GM18873 (cell line): ENCODE results near the gene ERLEC1.
"Not testable (repeated sequence)": the region's sequence is repeated elsewhere in the genome, so short reads cannot be mapped to it uniquely, and the experiment has no call there.

ENCODE experiments used
- ATAC-seq: cut with Tn5 transposase; IDR thresholded peaks from one replicate; pipeline ENCODE4 v1.9.1; 2021; ENCODE audit warnings: mild to moderate bottlenecking, moderate library complexity, moderate number of reproducible peaks; ENCODE audit not compliant: unreplicated experiment, low FRiP score

The ERLEC1 gene

DNA sequence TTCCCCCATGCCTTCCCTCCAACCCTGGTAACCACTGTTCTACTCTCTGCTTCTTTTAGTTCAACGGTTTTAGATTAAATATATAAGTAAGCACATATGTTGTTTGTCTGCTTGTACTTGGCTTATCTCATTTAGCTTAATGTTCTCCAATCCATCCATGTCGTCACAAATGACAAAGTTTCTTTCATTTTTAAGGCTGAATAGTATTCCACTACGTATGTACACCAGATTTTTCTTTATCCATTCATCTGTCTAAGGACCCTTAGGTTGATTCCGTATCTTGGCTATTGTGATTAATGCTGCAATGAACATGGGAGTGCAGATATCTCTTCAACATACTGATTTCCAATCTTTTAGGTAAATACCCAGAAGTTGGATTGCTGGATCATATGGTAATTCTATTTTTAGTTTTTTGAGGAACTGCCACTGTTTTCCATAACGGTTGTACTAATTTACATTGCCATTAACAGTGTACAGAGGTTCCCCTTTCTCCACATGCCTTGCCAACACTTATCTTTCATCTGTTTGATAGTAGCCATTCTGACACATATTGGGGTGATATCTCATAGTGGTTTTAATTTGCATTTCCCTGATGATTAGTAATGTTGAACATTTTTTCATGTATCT, 8.2 kb upstream of the ERLEC1 start:
- ATAC-seq: no peak

DNA sequence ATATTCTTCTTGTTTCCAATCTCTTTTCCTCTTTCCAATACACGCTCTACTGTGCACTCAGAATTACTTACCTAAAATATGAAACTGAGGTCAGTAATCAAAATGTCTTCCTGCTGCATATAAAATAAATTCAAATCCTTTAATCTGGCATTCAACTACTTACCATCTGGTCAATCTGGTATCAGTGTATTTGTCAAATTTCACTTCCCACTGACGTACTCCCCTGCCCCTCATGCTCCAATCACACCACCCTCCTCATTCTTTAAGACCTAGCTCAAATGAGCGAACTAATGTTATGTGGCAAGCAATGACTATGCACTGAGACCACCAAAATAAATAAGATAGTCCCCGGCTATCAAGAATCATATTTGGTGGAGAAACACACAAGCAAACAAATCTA, 6.8 kb upstream of the ERLEC1 start:
- ATAC-seq: no peak

DNA sequence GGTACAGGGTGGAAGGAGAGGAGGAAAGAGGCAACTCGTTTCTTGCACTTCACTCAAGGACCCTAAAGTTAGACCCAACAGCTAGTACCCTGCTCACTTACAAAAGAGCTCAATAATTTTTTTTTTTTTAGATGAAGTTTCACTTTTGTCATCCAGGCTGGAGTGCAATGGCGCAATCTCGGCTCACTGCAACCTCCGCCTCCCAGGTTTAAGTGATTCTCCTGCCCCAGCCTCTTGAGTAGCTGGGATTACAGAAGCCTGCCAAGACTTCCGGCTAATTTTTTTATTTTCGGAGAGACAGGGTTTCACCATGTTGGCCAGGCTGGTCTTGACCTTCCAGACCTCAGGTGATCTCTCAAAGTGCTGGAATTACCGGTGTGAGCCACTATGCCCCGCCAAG, 4.2 kb upstream of the ERLEC1 start:
- no peak for ATAC-seq

DNA sequence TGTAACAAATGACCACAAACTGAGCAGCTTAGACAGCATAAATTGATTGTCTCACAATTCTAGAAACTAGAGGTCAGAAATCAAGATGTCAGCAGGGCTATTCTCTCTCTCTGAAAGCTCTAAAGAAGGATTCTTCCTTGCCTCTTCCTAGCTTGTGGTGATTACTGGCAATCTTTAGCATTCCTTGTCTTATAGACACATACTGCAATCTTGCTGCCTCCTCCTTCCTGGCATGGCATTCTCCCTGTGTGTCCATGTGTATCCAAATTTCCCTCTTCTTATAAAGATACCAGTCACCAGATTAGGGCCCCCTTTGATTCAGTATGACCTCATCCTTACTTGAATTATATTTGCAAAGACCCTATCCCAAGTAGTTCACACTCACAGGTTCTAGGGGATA, 2.4 kb upstream of the ERLEC1 start:
- ATAC-seq: no peak

DNA sequence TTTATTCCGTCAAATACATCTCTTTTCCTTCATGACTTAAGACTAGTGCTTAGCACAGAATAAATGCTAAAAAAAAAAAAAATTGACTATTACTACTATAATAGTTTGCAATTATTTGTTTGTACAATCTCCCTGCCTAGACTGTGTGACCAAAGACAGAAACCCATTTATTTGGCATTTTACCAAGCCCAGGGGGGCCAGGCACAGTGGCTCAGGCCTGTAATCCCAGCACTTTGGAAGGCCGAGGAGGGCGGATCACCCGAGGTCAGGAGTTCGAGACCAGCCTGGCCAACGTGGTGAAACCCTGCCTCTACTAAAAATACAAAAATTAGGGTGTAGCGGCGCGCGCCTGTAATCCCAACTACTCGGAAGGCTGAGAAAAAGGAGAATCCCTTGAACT, 1.5 kb upstream of the ERLEC1 start:
- ATAC-seq: no peak

DNA sequence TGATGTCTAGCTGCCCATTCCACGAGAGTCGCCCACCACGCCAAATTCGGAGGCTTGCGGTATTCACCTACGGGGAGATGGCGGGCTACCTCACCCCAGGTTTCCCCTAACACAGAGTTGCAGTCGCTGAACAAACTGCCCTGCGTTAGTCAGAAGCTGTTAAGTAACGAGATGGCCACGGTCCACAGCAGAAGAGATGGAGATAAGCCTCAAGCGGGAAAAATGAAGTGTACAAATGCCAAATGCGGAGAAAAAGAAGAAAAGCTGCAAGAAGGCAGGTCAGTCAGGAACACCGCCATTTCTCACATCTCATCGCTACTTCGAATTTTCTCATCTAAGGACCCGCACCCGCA, 516 bp upstream of the ERLEC1 start:
- ATAC-seq: peak; percentile 11

DNA sequence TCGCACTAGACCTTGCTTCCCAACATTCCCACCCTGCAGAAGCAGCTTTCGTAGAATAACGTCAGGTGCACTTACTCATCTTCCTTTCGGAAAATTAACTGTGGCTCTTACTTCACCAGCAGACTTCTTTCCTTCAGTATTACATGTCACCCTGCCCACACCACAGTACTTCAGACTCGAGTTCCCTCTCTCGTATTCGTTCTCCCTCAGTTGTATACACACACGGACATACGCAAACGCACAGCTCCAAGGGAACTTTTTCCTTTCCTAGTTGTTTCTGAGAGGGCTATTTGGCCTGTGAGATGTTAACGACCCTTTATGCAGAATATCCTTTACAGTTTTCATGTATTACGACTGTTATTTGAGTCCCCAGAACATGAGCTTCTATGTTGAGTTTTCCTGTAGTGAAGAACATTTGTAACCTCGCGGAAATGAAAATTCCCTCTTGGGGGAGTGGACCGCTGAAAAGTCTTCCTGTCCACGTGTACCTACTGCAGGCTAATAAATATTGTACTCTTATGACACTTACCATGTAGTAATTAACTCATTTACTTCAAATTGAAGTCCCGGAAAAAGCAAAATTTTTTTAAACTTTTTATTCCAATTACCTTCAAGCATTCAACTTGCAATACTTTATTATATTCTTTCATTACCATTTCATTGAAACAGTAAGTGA, 908 bp downstream of the ERLEC1 start:
- ATAC-seq: no peak

DNA sequence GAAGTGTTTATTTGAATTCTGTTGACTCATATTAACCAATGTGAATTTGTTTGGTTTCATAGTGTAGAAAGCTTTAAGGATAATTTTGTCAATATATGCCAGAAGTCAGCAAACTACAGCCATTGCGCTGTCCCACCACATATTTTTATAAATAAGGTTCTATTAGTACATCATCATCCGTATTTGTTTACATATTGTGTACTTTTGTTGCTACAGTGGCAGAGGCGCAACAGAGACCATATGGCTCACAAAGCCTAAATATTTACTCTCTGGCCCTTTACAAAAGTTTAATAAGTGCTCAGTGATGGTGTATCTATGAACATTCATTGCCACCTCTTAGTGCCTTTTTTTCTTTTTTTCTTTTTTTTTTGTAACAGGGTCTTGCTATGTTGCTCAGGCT, 6.4 kb downstream of the ERLEC1 start:
- no peak for ATAC-seq

DNA sequence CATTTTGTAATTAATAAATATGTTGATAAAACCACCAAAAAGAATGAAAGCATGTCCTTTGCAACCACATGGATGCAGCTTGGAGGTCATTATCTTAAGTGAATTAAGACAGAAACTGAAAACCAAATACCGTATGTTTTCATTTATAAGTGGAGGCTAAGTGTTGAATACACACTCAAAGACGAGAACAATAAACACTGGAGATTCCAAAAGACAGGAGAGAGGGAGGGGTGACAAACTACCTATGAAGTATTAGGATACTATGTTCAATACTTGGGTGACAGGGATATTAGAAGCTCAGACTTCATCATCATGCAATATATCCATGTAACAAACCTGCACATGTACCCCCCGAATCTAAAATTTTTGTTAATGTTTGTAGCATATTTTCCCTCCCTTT, 7.0 kb downstream of the ERLEC1 start:
- ATAC-seq: no peak

DNA sequence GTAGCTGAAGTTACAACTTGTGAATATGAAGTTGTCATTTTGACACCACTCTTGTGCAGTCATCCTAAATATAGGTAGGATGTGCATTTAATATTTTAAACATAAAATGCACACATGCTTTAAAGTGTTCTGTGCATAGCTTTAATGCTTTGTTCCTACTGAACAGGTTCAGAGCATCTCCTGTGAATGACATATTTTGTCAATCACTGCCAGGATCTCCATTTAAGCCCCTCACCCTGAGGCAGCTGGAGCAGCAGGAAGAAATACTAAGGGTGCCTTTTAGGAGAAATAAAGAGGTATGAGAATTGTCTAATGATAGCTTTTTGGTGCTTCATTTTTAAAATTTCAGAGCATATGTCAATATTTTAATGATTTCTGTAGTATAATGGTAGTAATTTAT, 14.7 kb downstream of the ERLEC1 start:
- ATAC-seq: no peak

DNA sequence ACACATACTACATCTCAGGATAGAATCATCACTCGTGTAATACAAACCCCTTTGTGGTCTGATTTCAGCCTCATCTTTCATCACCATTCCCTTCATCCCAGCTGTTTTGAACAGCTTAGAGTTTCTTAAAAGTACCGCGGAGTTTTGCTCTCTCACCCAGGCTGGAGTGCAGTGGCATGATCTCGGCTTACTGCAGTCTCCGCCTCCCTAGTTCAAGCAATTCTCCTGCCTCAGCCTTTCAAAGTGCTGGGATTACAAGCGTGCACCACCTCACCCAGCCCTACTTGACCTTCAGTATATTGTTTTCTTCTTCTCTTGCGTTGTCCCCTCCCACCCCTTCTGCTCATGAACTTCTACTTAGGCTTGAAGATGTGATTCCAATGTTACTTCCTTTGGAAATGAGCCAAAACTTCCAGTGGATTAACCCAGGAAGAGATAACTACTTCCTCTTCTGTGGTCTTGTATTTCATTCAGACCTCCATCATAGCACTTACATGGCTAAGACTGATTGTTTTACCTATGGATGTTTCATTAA, 15.8 kb downstream of the ERLEC1 start:
- no peak for ATAC-seq

DNA sequence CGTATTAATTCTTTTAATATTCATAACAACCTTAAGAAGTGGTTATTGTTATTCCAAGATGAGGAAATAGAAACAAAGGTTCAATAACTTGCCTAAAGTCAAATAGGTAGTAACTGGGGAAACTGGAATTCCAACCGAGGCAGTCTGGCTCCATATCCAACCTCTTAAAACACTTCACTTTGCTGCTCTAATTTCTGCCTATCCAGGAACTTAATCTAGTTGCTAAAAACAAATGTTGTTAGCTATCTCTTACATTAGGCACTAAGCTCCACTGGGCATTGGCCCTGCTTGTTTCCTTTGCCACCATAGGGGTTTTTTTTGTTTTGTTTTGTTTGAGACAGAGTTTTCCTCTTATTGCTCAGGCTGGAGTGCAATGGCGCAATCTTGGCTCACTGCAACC, 24.8 kb downstream of the ERLEC1 start:
- ATAC-seq: no peak

DNA sequence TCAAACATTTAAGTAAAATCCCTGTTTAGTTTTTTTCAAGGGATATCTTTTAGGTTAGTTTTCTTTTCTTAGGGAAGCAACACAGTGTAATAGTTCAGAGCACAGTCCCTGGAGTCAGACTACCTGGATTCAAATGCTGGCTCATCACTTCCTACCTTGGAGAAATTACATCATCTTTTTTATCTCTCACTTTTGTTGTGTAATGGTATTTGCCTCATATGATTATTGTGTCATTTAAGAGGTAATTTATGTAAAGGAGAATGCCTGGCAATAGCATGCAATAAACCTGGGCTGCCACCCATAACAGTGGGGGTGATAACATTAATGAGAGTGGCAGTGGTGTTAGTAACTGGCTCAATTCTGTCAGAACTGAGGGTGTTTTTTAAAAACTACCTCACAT, 26.3 kb downstream of the ERLEC1 start:
- no peak for ATAC-seq

DNA sequence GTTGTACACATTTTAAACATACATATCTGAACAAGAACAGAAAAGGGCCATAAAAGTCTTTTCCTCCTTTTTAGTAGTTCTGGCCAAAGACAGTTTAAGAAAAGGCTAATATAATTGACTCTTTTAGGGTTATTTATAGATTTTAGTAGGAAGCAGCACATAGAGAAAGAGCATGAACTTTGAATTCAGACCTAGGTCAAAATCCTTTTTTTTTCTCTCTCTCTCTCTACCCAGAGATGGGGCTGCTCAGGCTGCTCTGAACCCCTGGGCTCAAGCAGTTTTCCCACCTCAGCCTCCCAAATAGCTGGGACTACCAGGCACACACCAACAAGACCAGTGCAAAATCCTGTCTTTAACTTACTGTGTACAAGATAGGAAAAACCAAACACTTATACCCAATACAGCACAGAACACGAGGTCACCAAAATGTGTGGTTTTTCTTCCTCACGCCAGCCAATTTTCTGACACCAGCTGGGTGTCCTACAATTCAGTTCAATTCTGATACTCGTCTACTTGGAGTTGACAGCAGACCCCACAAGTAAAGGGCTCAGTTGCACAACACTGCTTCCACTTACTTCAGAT, 32.1 kb downstream of the ERLEC1 start:
- no peak for ATAC-seq

DNA sequence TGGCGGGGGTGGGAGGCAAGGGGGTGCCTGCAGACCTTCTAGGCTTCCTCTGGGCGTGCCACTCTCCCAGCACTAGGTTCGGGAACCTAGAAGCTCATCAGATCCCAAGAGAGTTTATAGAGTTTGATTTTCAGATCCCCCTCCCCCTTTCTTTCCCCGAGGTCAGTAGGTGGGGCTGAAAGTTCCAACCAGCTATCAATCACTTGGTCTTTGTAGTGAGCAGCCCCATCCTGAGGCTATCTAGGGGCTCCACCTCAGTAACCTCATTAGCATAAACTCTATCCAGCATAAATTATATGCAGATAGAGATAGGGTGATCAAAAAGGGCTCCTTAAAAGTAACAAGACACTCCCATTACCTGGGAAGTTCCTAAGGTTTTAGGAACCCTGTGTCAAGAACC, 32.8 kb downstream of the ERLEC1 start:
- no peak for ATAC-seq

DNA sequence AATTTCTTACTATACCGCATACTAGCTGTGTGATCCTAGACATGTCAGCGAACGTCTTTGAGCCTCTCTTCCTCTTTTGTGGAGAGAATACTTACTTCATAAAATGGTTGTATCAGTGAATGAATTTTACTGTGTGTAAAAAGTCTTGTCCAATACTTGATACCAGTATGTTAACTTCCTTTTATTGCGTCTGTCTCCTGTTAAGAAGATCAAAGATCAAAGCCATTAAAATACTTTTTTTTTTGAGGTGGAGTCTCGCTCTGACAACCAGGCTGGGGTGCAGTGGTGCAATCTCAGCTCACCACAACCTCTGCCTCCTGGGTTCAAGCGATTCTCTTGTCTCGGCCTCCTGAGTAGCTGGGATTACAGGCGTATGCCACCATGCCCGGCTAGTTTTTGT, 33.2 kb downstream of the ERLEC1 start:
- no peak for ATAC-seq

DNA sequence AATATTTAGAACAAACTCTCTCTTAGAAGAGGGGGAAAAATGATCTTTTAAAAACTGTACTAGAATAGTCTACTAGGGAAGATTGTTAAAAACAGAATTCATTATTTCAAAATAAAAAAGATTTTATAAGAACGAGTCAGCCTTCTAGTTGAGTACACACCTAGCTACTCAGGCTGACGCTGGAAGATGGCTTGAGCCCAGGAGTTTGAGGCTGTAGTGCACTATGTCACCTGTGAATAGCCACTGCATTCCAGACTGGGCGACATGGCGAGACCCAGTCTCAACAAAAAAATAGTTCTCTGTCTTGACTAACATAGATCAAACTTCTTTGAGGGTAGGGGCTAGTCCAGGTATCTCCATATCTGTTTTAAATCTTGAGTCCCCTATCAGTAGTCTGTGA, 33.9 kb downstream of the ERLEC1 start:
- no peak for ATAC-seq

DNA sequence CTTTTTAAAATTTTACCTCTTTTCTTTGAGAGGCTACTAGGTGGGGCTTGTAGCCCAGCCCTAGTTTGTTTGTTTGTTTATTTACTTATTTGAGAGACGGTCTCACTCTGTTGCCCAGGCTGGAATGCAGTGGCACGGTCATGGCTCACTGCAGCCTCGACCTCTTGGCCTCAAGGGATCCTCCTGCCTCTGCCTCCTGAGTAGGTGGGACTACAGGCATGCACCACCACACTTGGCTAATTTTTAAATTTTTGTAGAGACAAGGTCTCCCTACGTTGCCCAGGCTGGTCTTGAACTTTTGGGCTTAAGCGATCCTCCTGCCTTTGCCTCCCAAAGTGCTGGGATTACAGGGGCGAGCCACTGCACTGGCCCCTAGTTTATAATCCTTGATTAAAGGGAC, 35.0 kb downstream of the ERLEC1 start:
- no peak for ATAC-seq

DNA sequence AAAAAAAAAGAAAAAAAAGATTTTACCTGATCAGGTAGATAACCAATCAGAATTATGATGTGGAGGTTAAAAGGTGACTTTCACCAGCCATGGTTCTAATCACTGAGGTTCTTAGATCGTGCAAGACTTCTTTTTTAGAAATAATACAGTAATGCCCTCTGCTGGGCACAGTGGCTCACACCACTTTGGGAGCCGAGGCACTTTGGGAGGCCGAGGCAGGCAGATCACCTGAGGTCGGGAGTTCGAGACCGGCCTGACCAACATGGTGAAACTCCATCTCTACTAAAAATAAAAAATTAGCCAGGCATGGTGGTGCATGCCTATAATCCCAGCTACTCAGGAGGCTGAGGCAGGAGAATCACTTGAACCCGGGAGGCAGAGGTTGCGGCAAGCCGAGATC, 36.8 kb downstream of the ERLEC1 start:
- not testable (repeated sequence) for ATAC-seq

DNA sequence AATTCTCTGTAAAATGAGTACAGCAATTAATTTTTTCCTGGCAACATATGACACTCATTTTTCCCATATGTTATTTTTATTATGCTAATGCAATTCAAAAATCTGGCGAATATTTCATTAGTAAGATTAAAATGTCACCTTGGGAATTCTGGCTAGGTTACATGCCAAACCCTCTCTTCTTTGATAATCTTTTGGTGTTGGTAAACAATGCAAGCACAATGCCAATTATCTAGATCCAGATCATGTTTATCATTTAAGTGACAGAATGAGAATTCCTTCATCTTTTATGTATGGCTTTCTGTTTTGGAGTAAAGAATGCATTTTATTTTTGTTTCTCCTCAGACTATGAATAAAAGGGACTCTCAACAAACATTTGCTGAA, 39.2 kb downstream of the ERLEC1 start:
- no peak for ATAC-seq

DNA sequence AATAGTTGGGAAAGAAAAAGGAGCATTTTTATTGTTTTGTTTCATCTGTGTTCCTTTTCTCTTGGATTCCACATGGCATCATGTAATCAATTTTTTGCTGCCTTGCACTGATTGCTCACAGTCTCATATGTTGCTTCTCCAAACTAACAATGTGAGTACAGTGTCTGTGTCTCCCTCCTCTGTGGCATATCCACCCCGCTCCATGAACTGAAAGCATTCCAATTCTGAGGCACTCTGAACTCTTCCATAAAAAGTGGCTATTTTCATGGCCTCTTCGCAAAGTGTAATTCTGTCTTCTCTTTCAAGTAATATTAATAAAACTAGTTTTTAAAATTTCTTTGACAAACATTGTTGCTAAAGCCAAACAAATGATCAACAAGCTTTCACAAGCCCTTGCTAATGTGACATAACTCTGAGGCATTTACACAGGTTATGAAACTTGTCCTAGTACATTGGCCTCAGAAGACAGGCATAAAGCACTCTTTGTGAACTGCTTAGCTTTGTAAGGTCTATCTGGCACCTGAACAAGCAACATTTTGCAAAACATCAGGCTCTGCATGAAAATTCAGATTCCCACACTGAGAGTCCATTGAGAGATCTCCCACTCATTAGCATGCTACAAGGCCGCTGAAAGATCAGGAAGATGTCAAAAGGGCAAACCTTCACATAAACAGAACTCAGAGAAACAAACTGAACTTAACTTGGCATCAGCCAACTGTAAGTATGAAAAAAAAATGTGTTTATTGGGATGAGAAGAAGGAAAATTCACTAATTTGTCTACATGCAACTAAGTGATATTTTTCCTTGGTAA, 39.9 kb downstream of the ERLEC1 start:
- ATAC-seq: no peak
